HEK293 (cell line): ENCODE data around the gene APOB.

Experiments
- CTCF ChIA-PET: fragments of 350-600 bp; formaldehyde crosslinking; extraction: SDS; loops from one replicate; lab custom pipeline; 2021; ENCODE audit warnings: antibody characterized with exemption; lab: Yijun Ruan, JAX
- POLR2A ChIA-PET: fragments of 300-600 bp; formaldehyde crosslinking; extraction: SDS; loops from one replicate; lab custom pipeline; 2020; ENCODE audit warnings: antibody characterized with exemption, inconsistent platforms; lab: Yijun Ruan, JAX
- H3K27ac ChIP-seq: fragments of 200-500 bp; sonication (Bioruptor generic); 2 replicates; pipeline ENCODE4 v1.5.1; 2014; ENCODE audit warnings: low read depth, low read length, control low read depth, inconsistent platforms; ENCODE audit errors: extremely low read depth
- H3K36me3 ChIP-seq, 2 experiments: fragments of 200-500 bp in 1 of 2; sonication (Bioruptor generic) in 1 of 2; 1 replicate in 1 of 2; 2 replicates in 1 of 2; pipeline ENCODE4 v1.5.1; 2014 to 2017; ENCODE audit warnings: inconsistent platforms in 2 of 2, low read length in 2 of 2; ENCODE audit not compliant: control insufficient read depth in 2 of 2, insufficient read depth in 1 of 2
- H3K4me1 ChIP-seq: fragments of 200-500 bp; sonication (Bioruptor generic); 2 replicates; pipeline ENCODE4 v1.5.1; 2014; ENCODE audit warnings: mild to moderate bottlenecking, low read length, inconsistent platforms; ENCODE audit not compliant: control insufficient read depth, insufficient read depth
- H3K4me3 ChIP-seq: 2 replicates; pipeline ENCODE4 v1.5.1; 2011; ENCODE audit warnings: low read depth, mild to moderate bottlenecking, control low read depth, low read length, moderate library complexity
- H3K9me3 ChIP-seq: fragments of 200-500 bp; sonication (Bioruptor generic); 2 replicates; pipeline ENCODE4 v1.5.1; 2014; ENCODE audit warnings: low read depth, low read length, inconsistent platforms; ENCODE audit not compliant: control insufficient read depth, insufficient read depth
- MZF1 ChIP-seq: fragments of 450-650 bp; formaldehyde crosslinking; IDR thresholded peaks from 2 replicates; pipeline ENCODE4 v1.5.1; 2017; ENCODE audit warnings: missing biosample characterization, missing genetic modification characterization, borderline replicate concordance
- ZNF214 ChIP-seq: fragments of 450-650 bp; formaldehyde crosslinking; IDR thresholded peaks from 2 replicates; pipeline ENCODE4 v1.5.1; 2017; ENCODE audit warnings: missing biosample characterization, mild to moderate bottlenecking, missing genetic modification characterization, borderline replicate concordance
- ZNF24 ChIP-seq: fragments of 450-650 bp; formaldehyde crosslinking; IDR thresholded peaks from 2 replicates; pipeline ENCODE4 v1.5.1; 2016; ENCODE audit warnings: missing biosample characterization, missing genetic modification characterization
- ZNF416 ChIP-seq: fragments of 450-650 bp; formaldehyde crosslinking; IDR thresholded peaks from 2 replicates; pipeline ENCODE4 v1.5.1; 2016; ENCODE audit warnings: missing biosample characterization, missing genetic modification characterization
- ZNF510 ChIP-seq: fragments of 450-650 bp; formaldehyde crosslinking; IDR thresholded peaks from 2 replicates; pipeline ENCODE4 v1.5.1; 2018; ENCODE audit warnings: mild to moderate bottlenecking, missing genetic modification characterization, missing biosample characterization; ENCODE audit not compliant: insufficient replicate concordance
- ZNF558 ChIP-seq: fragments of 450-650 bp; formaldehyde crosslinking; IDR thresholded peaks from 2 replicates; pipeline ENCODE4 v1.5.1; 2016; ENCODE audit warnings: missing biosample characterization, missing genetic modification characterization
- ZNF654 ChIP-seq: fragments of 450-650 bp; formaldehyde crosslinking; IDR thresholded peaks from 2 replicates; pipeline ENCODE4 v1.5.1; 2016; ENCODE audit warnings: low read depth, missing biosample characterization, missing genetic modification characterization
- ZNF670 ChIP-seq: fragments of 450-650 bp; formaldehyde crosslinking; IDR thresholded peaks from 2 replicates; pipeline ENCODE4 v1.5.1; 2016; ENCODE audit warnings: missing biosample characterization, missing genetic modification characterization, low read depth
- ZNF843 ChIP-seq: fragments of 450-650 bp; formaldehyde crosslinking; IDR thresholded peaks from 2 replicates; pipeline ENCODE4 v1.5.1; 2016; ENCODE audit warnings: missing biosample characterization, missing genetic modification characterization
- TF ChIP-seq, protein P1 (sequence below): fragments of 450-650 bp; formaldehyde crosslinking; IDR thresholded peaks from 2 replicates; pipeline ENCODE4 v1.5.1; 2016; ENCODE audit warnings: missing biosample characterization, missing genetic modification characterization
- TF ChIP-seq, protein P2 (sequence below): fragments of 450-650 bp; formaldehyde crosslinking; IDR thresholded peaks from 2 replicates; pipeline ENCODE4 v1.5.1; 2016; ENCODE audit warnings: missing biosample characterization, missing genetic modification characterization
- TF ChIP-seq, protein P3 (sequence below): fragments of 450-650 bp; formaldehyde crosslinking; IDR thresholded peaks from 2 replicates; pipeline ENCODE4 v1.5.1; 2017; ENCODE audit warnings: missing biosample characterization, missing genetic modification characterization
- TF ChIP-seq, protein P4 (sequence below): fragments of 450-650 bp; formaldehyde crosslinking; IDR thresholded peaks from 2 replicates; pipeline ENCODE4 v1.5.1; 2017; ENCODE audit warnings: missing biosample characterization, missing genetic modification characterization
- TF ChIP-seq, protein P5 (sequence below): fragments of 450-650 bp; formaldehyde crosslinking; IDR thresholded peaks from 2 replicates; pipeline ENCODE4 v1.5.1; 2016; ENCODE audit warnings: missing biosample characterization, missing genetic modification characterization
- TF ChIP-seq, protein P6 (sequence below): fragments of 450-650 bp; formaldehyde crosslinking; IDR thresholded peaks from 2 replicates; pipeline ENCODE4 v1.5.1; 2016; ENCODE audit warnings: missing biosample characterization, missing genetic modification characterization
- TF ChIP-seq, protein P7 (sequence below): fragments of 450-650 bp; formaldehyde crosslinking; IDR thresholded peaks from 2 replicates; pipeline ENCODE4 v1.5.1; 2016; ENCODE audit warnings: missing biosample characterization, missing genetic modification characterization
- TF ChIP-seq, protein P8 (sequence below): fragments of 450-650 bp; formaldehyde crosslinking; IDR thresholded peaks from 2 replicates; pipeline ENCODE4 v1.5.1; 2016; ENCODE audit warnings: missing biosample characterization, missing genetic modification characterization

APOB gene

DNA sequence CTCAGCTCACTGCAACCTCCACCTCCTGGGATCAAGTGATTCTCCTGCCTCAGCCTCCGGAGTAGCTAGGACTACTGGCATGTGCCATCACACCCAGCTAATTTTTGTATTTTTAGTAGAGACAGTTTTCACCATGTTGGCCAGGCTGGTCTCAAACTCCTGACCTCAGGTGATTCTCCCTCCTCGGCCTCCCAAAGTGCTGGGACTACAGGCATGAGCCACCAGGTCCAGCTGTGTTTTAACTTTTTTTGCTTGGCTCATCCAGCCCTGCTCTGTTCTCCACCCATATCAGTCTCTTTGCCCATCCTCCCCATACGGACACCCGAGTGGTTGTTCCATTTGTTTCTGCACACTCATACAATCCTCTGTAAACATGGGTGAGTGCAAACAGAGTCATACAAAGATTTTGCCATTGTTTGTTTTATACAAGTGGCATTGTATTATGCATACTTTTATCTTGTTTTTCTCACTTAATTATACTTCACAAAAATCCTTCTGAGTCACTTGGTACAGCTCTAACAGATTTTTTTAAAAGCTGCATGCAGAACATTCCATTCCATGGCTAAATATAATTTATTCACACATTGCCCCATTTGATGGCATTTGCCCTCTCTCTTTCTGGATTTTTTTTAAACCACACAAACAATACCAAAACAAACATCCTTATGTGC lies 5.3 kb downstream of the APOB start (continued):
- no peak for TF ChIP-seq ZNF416 (tag by site-specific recombination)
- TF ChIP-seq, protein P1, sequence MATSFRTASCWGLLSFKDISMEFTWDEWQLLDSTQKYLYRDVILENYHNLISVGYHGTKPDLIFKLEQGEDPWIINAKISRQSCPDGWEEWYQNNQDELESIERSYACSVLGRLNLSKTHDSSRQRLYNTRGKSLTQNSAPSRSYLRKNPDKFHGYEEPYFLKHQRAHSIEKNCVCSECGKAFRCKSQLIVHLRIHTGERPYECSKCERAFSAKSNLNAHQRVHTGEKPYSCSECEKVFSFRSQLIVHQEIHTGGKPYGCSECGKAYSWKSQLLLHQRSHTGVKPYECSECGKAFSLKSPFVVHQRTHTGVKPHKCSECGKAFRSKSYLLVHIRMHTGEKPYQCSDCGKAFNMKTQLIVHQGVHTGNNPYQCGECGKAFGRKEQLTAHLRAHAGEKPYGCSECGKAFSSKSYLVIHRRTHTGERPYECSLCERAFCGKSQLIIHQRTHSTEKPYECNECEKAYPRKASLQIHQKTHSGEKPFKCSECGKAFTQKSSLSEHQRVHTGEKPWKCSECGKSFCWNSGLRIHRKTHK (tag by site-specific recombination) = no peak
- TF ChIP-seq ZNF214 (tag by site-specific recombination) = no peak
- TF ChIP-seq, protein P2, sequence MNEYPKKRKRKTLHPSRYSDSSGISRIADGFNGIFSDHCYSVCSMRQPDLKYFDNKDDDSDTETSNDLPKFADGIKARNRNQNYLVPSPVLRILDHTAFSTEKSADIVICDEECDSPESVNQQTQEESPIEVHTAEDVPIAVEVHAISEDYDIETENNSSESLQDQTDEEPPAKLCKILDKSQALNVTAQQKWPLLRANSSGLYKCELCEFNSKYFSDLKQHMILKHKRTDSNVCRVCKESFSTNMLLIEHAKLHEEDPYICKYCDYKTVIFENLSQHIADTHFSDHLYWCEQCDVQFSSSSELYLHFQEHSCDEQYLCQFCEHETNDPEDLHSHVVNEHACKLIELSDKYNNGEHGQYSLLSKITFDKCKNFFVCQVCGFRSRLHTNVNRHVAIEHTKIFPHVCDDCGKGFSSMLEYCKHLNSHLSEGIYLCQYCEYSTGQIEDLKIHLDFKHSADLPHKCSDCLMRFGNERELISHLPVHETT (tag by site-specific recombination) = no peak
- TF ChIP-seq, protein P3, sequence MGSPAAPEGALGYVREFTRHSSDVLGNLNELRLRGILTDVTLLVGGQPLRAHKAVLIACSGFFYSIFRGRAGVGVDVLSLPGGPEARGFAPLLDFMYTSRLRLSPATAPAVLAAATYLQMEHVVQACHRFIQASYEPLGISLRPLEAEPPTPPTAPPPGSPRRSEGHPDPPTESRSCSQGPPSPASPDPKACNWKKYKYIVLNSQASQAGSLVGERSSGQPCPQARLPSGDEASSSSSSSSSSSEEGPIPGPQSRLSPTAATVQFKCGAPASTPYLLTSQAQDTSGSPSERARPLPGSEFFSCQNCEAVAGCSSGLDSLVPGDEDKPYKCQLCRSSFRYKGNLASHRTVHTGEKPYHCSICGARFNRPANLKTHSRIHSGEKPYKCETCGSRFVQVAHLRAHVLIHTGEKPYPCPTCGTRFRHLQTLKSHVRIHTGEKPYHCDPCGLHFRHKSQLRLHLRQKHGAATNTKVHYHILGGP (tag by site-specific recombination) = no peak
- TF ChIP-seq, protein P4, sequence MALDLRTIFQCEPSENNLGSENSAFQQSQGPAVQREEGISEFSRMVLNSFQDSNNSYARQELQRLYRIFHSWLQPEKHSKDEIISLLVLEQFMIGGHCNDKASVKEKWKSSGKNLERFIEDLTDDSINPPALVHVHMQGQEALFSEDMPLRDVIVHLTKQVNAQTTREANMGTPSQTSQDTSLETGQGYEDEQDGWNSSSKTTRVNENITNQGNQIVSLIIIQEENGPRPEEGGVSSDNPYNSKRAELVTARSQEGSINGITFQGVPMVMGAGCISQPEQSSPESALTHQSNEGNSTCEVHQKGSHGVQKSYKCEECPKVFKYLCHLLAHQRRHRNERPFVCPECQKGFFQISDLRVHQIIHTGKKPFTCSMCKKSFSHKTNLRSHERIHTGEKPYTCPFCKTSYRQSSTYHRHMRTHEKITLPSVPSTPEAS = no peak
- no peak for TF ChIP-seq ZNF654

DNA sequence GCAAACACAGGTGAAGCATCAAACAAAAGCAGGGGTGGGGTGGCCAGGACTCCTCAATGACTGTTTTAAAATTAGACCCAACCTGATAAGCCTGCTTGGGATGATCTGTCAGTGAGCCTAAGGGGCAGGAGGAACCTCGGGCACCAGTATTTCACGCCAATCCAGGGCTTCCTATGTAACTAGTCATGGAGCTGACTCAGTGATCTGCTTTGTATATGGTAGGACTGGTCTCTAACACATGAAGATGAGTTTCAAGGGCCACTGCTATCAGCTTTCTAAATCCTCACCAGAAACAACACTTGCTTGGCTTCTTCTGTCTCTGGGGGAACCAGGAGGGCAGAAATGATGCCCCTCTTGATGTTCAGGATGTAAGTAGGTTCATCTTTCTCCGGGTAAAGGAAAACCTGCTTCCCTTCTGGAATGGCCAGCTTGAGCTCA lies 6.2 kb downstream of the APOB start:
- no peak overlapping the region for H3K27ac ChIP-seq
- no peaks in the 10 kb centered on the region for H3K9me3 ChIP-seq
- H3K36me3 ChIP-seq = no peaks in the 10 kb centered on the region
- no peak overlapping the region for H3K4me3 ChIP-seq
- TF ChIP-seq ZNF510 = no peak
- TF ChIP-seq ZNF24 (tag by site-specific recombination) = no peak
- TF ChIP-seq ZNF670 = no peak
- TF ChIP-seq ZNF843 = no peak
- TF ChIP-seq, all 188 proteins: peak for 0
- POLR2A ChIA-PET = no interaction called here
- H3K4me1 ChIP-seq = no peaks in the 10 kb centered on the region
- CTCF ChIA-PET = interaction anchor here (0.6 to 1.1 kb wide), 4 partner anchors 9 to 358 kb away, joined by 3 read pairs; no protein-coding TSS in a partner anchor

DNA sequence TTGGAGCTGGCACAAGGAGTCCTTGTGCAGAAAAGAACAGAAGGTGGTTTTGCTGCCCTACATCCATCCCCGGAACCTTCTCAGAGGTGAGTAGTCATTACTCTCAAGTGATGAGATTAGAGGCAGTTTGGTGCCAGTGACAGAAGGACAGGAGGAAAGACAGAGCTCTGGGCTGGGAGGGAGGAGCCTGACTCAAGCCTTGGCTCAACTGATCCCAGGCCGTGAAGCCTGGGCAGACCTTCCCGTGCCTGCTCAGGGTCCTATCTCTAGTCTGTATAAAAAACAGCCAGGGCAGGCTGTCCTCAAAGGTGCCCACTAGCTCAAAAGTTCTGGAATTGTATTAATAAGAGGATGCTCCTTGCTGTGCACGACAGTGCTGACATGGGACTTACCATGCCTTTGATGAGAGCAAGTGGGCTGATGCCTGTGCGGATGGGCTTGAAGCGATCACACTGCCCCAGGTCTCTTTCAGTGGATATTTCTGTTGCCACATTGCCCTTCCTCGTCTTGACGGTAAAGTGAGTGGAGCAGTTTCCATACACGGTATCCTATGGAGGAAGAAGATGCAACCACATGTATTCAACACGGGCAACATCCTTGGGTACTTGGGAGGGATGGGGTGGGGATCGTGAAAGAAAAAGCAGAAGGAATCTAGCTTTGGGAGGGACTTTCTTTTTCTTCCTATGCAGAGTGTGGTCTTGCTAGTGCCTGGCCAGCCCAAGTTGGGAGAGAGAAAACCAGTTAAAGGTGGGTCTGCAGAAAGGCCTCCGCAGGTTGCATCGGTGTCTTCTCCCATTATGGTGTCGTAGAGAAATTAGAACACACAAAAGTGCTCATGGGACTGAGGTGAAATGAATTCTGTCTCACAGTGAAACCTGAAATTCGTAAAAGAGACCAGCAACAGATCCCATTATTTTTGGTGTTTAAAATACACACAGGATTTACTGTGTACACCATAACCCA lies 6.9 kb downstream of the APOB start:
- ChIA-PET POLR2A (no interaction called here), CTCF (no interaction called here)
- Histone ChIP-seq H3K27ac (no peak overlapping the region), H3K36me3 (no peaks in the 10 kb centered on the region), H3K4me3 (no peak overlapping the region), H3K4me1 (no peaks in the 10 kb centered on the region), H3K9me3 (no peaks in the 10 kb centered on the region)
- TF ChIP-seq MZF1 (tag by site-specific recombination) = no peak
- TF ChIP-seq, protein P5, sequence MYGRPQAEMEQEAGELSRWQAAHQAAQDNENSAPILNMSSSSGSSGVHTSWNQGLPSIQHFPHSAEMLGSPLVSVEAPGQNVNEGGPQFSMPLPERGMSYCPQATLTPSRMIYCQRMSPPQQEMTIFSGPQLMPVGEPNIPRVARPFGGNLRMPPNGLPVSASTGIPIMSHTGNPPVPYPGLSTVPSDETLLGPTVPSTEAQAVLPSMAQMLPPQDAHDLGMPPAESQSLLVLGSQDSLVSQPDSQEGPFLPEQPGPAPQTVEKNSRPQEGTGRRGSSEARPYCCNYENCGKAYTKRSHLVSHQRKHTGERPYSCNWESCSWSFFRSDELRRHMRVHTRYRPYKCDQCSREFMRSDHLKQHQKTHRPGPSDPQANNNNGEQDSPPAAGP (tag by site-specific recombination) = no peak
- TF ChIP-seq, protein P6, sequence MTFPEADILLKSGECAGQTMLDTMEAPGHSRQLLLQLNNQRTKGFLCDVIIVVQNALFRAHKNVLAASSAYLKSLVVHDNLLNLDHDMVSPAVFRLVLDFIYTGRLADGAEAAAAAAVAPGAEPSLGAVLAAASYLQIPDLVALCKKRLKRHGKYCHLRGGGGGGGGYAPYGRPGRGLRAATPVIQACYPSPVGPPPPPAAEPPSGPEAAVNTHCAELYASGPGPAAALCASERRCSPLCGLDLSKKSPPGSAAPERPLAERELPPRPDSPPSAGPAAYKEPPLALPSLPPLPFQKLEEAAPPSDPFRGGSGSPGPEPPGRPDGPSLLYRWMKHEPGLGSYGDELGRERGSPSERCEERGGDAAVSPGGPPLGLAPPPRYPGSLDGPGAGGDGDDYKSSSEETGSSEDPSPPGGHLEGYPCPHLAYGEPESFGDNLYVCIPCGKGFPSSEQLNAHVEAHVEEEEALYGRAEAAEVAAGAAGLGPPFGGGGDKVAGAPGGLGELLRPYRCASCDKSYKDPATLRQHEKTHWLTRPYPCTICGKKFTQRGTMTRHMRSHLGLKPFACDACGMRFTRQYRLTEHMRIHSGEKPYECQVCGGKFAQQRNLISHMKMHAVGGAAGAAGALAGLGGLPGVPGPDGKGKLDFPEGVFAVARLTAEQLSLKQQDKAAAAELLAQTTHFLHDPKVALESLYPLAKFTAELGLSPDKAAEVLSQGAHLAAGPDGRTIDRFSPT (tag by site-specific recombination) = no peak
- TF ChIP-seq, protein P7, sequence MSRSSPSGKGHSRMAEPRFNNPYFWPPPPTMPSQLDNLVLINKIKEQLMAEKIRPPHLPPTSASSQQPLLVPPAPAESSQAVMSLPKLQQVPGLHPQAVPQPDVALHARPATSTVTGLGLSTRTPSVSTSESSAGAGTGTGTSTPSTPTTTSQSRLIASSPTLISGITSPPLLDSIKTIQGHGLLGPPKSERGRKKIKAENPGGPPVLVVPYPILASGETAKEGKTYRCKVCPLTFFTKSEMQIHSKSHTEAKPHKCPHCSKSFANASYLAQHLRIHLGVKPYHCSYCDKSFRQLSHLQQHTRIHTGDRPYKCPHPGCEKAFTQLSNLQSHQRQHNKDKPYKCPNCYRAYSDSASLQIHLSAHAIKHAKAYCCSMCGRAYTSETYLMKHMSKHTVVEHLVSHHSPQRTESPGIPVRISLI (tag by site-specific recombination) = no peak
- no peak for TF ChIP-seq ZNF558
- TF ChIP-seq, protein P8, sequence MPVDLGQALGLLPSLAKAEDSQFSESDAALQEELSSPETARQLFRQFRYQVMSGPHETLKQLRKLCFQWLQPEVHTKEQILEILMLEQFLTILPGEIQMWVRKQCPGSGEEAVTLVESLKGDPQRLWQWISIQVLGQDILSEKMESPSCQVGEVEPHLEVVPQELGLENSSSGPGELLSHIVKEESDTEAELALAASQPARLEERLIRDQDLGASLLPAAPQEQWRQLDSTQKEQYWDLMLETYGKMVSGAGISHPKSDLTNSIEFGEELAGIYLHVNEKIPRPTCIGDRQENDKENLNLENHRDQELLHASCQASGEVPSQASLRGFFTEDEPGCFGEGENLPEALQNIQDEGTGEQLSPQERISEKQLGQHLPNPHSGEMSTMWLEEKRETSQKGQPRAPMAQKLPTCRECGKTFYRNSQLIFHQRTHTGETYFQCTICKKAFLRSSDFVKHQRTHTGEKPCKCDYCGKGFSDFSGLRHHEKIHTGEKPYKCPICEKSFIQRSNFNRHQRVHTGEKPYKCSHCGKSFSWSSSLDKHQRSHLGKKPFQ (tag by site-specific recombination) = no peak
